Esophagus mucosa (tissue), 1 donor: Measurements from ENCODE around the gene SKIC3. TPM values are rescaled to one million over a fixed set of nuclear protein-coding genes. Genes with fewer than 3 reads are reported as not detected.

Experiments used
- ATAC-seq: fragments of 200-7000 bp; cut with Tn5 transposase; one replicate; pipeline ENCODE4 v1.9.1; 2020
- total RNA-seq: library from RNA; stranded (reverse); gene quantifications from one replicate; pipeline ENCODE4 v1.2.4, GENCODE V29; 2023
- donor health status: DM: yes; HTN: yes; CAD: no.

Gene SKIC3
- 43.2 TPM for total RNA-seq

- ATAC-seq = peak; percentile 97
These were observed at the start of gene SKIC3, which contains the start of gene ARSK for GRCh38 chr5:95554647-95555548. TSS of gene SKIC3 (minus strand) at chr5:95554977. CDS start at chr5:95547150, 7,827 bp downstream. TSS of gene ARSK (plus strand) at chr5:95555101. CDS start at chr5:95555279, 178 bp downstream.

DNA sequence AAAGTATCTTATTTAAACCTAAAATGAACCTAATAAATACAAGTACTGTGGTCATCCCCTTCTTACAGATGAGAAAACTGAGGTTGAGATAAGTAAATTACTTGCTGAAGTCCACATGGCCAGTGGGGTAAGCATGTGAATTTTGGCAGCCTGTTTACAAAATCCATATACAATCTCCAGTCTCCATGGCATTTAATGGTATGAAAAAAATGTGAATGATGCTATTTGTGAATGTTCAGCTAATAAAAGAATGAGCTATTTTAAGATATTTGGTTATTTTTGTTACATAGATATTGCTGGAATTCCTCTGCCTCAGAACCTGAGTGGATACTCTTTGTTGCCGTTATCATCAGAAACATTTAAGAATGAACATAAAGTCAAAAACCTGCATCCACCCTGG lies 45.8 kb upstream of the SKIC3 start:
- no peak for ATAC-seq

DNA sequence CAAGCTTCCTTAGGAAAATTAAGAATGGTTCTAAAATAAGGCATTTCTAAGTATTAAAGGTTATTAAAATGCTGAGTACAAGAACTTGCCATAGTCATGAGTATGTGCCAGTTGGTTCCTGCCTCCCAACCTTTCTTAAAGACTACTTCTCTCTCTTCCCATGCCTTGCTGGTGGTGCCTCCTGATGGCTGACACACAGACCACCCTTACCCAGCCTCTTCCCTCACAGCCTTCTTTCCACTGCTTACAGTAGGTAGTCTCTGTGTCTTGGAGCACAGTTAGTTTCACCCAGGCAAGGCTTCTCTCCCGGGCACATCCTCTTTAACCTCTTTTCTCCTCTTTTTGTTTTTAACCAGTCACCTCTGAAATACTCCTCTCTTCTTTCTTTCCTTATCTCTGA lies 44.5 kb upstream of the SKIC3 start:
- ATAC-seq = no peak

GRCh38 chr5:95595289-95595931 lies 40.6 kb upstream of the SKIC3 start:
- no peak for ATAC-seq

GRCh38 chr5:95591490-95591901 lies 36.7 kb upstream of the SKIC3 start:
- no peak for ATAC-seq

DNA sequence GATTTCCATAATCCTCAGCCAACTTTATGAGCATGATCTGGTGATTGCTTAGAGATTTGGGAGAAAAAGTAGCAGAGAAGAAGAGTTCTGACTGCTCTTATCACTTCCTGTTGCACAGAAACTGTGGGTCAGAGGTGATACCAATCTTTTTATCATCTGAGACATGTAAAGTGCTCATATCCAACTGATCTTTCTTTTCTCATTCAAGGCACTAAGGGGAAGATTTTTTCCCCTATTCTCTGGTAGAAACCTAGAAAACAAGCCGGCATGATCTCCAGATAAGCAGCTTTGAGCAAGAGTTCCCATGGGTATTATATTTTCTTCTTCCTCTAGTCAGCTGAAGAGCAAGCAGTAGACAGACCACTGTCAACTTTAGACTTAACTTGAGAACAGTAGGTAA lies 36.1 kb upstream of the SKIC3 start:
- no peak for ATAC-seq

GRCh38 chr5:95583992-95584391 lies 29.2 kb upstream of the SKIC3 start:
- ATAC-seq = no peak

DNA sequence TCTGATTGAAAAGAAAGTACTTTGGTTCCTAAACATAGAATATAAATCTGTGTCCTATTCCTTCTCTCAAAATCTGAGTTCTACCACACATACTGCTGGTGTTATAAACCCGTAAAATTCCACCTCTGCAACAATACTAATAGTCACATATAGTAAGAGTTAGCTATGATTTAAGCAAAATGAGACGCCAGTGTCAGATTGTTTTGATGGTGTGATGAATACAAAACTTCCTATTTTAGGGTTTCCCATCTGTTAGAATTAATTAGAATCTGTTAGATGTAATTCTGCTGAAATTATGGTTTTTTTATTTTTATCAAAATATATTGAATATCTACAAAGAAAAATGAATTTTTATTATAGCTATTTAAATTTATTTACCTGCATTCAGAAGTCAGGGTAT lies 26.8 kb upstream of the SKIC3 start:
- ATAC-seq = no peak

DNA sequence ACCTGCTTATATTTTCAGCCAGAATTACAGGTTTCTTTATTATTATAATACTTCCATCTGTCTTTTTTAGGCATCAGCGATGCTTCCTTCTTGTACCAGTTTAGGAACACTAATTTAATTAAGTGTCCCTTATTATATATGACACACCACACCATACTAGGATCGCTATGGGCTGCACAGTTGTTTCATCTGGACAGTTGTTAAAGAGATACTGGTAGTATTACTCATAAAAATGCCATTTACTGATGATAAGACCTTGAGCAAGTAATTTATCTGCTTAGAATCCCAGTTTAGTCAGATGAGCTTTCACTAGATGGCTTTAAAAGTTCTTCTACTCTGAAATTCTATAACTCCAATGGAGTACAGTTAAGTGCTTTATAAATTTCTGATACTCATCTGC lies 17.2 kb upstream of the SKIC3 start:
- no peak for ATAC-seq

GRCh38 chr5:95565280-95565920 lies 10.6 kb upstream of the SKIC3 start:
- no peak for ATAC-seq

DNA sequence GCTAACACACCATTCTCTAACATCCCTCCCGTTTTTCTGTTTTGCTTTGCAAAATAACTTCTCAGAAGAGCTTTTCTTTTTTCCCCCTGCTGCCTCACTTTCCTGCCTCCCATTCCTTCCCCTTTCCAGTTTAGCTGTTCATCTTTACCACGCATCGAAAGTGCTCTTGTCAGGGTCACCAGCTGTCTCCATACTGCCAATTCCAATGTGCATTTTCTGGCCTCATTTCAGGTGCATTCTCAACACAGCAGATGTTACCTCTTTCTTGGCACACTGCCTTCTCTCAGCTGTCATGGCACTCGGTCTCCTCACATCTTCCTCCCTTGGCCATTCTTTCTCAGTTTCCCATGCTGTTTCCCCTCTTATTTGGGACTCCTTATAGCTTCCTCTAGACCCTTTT lies 9.7 kb upstream of the SKIC3 start:
- ATAC-seq = no peak

GRCh38 chr5:95563367-95563766 lies 8.6 kb upstream of the SKIC3 start:
- ATAC-seq = no peak

GRCh38 chr5:95562282-95562681 lies 7.5 kb upstream of the SKIC3 start:
- ATAC-seq = no peak

DNA sequence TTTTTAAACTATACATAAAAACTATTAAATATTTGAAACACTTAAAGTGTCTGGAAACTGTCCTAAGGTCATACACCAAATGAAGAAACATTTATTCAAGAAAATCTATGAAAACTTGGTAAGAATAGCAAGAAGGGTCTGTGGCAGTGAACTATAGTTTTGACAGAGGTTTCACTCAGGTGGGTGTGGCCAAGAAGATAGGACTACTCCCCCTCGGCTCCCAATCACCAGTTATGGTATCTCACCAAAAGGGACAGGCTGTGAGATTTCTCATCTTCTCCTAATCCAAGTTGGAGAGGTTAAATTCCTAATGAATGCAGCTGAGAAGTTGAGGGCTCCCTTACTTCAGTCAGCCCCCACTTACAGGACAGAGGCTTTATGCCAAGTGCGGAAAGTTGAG lies 3.1 kb upstream of the SKIC3 start:
- no peak for ATAC-seq

- ATAC-seq = no peak
These were observed 776 bp upstream of the SKIC3 start for GRCh38 chr5:95555553-95555952.

DNA sequence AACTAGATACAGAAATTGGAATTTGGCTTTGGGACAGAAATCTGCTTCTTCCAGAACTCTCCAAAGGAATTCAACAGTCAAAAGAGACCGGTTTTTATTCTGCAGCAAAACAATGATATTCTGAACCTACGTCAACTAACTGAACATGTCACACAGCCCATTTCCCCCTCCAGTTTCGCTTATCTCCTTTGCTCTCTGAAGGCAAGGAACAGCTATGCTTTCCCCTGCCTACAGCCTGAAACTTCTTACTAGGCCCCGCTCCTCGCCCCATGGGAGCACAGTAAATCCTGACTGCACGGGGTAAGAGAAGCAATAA lies 488 bp downstream of the SKIC3 start:
- ATAC-seq = no peak

- no peak for ATAC-seq
These were observed 5.7 kb downstream of the SKIC3 start for GRCh38 chr5:95549030-95549429.

GRCh38 chr5:95543017-95543705 lies 11.6 kb downstream of the SKIC3 start:
- ATAC-seq = no peak

DNA sequence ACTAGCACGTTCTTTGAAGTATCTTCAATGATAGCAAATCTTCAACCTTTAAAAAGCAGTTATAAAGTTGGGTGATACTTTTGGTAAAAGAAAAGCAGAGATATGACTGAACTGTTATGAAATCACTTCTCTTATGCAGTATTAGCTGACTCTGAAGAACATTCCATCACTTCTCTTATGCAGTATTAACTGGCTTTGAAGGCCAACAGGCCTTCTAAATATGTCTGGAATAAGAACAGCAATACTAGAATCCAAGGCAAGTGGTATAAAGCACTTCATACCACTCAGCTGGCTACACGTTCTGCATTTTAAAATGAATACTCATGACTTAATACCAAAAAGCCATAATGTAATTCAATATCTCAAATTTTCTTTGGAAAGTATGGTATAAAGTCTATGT lies 17.3 kb downstream of the SKIC3 start:
- ATAC-seq = no peak

- ATAC-seq = no peak
These were observed 21.0 kb downstream of the SKIC3 start for GRCh38 chr5:95533761-95534160.

DNA sequence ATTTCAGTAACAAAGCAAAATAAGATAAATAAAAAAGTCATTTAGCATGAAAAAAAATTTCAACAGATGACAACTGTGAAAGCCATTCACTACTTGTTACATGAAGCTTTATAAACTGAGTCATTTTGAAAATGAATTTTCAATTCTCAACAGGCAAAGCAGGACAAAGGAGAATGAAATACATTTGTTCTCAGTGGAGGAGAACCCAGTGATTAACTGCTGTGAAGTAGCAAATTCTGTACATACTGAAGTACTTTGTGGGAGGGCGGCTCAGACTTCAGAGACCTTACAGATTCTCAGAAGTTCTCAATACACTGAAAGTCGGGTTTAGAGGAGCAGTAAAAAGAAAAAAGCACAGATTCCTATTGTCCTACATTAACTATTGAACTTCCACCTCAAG lies 21.7 kb downstream of the SKIC3 start:
- no peak for ATAC-seq

DNA sequence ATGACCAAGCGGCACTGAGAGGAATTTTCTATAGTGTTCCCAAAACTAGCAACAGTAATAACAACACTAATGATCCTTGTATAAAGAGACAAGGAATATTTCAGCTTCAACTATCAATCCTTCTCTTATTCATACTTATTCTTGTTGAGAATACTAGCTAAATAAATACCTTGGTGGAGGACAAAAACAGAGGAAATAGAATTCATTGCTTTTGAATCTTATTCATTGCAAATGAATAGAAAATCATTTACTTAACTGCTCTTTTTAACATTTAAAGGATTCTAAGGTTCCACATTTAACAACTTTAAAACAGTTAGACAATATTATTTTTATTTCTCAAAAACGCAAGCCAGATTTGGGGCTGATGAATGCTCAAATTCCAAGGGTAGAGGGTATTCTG lies 22.4 kb downstream of the SKIC3 start:
- no peak for ATAC-seq

- no peak for ATAC-seq
These were observed 23.3 kb downstream of the SKIC3 start for GRCh38 chr5:95531491-95531890.
